T-cell (primary cell): ENCODE results near the gene KCTD18. TPM values are rescaled to one million over a fixed set of nuclear protein-coding genes. Genes with fewer than 3 reads are reported as not detected.

Source experiments
- ATAC-seq, 4 experiments: fragments of 200-7000 bp in 3 of 4; fragments of 150-1000 bp in 1 of 4; cut with Tn5 transposase; replicated peaks in 1 of 4; 1 replicate in 3 of 4; 2 replicates in 1 of 4; pipeline ENCODE4 v1.10.0; 2021; ENCODE audit warnings: moderate library complexity in 3 of 4, mild to moderate bottlenecking in 2 of 4, moderate number of reproducible peaks in 1 of 4
- CTCF ChIA-PET, 2 donors: fragments of 300-600 bp; sonication (Branson Sonifier 250); formaldehyde crosslinking; loops; one replicate each; lab custom pipeline; 2022; ENCODE audit warnings: antibody characterized with exemption in 2 of 2; lab: Charles Lee
- POLR2A ChIA-PET, 2 donors: fragments of 300-600 bp; sonication (Branson Sonifier 250); formaldehyde crosslinking; loops; one replicate each; lab custom pipeline; 2022; ENCODE audit warnings: antibody characterized with exemption in 2 of 2; lab: Charles Lee
- DNase-seq, 35 experiments: peaks; one replicate each; pipeline versions ENCODE4 v3.0.0 to v3.0.0-alpha.2; 2013 to 2023
- H3K27ac ChIP-seq: one replicate; pipeline ENCODE4 v1.5.1; 2013; ENCODE audit warnings: low read length
- H3K27me3 ChIP-seq, 2 experiments: replicated peaks in 1 of 2; 1 replicate in 1 of 2; 2 replicates in 1 of 2; pipeline versions ENCODE4 v1.6.1 to v1.7.0; 2013; ENCODE audit warnings: low read length in 1 of 2, mixed read lengths in 1 of 2; ENCODE audit not compliant: control insufficient read depth in 2 of 2, insufficient read depth in 2 of 2; ENCODE audit errors: extremely low read depth in 1 of 2
- H3K36me3 ChIP-seq, 2 donors: 1 replicate in 1 of 2; 2 replicates in 1 of 2; pipeline versions ENCODE4 v1.6.1 to v1.7.0; 2013; ENCODE audit warnings: low read length in 1 of 2; ENCODE audit not compliant: control insufficient read depth in 2 of 2, insufficient read depth in 1 of 2; ENCODE audit errors: extremely low read depth in 1 of 2
- H3K4me1 ChIP-seq, 2 experiments: 1 replicate in 1 of 2; 2 replicates in 1 of 2; pipeline versions ENCODE4 v1.6.1 to v1.7.0; 2013; ENCODE audit warnings: low read length in 2 of 2, mixed read lengths in 1 of 2; ENCODE audit not compliant: insufficient read depth in 2 of 2, control insufficient read depth in 1 of 2; ENCODE audit errors: extremely low read depth in 1 of 2
- H3K4me3 ChIP-seq, 2 donors: 1 replicate in 1 of 2; 2 replicates in 1 of 2; pipeline versions ENCODE4 v1.5.1 to v1.7.0; 2013; ENCODE audit warnings: mild to moderate bottlenecking in 2 of 2, low read length in 1 of 2, moderate library complexity in 1 of 2; ENCODE audit not compliant: control insufficient read depth in 1 of 2; ENCODE audit errors: extremely low read depth in 1 of 2
- H3K9me3 ChIP-seq: 2 replicates; pipeline ENCODE4 v1.7.0; 2013
- H3K27ac Mint-ChIP-seq, 2 donors: one replicate each; pipeline ENCODE4 v1.8.0; 2020 to 2021; ENCODE audit warnings: mild to moderate bottlenecking in 2 of 2, mixed read lengths in 2 of 2
- H3K27me3 Mint-ChIP-seq, 2 donors: one replicate each; pipeline ENCODE4 v1.8.0; 2021 to 2022; ENCODE audit warnings: mixed read lengths in 2 of 2
- H3K36me3 Mint-ChIP-seq: one replicate; pipeline ENCODE4 v1.8.0; 2021; ENCODE audit warnings: mixed read lengths
- H3K4me1 Mint-ChIP-seq, 3 donors: one replicate each; pipeline ENCODE4 v1.8.0; 2020 to 2022; ENCODE audit warnings: mixed read lengths in 3 of 3, mild to moderate bottlenecking in 1 of 3
- H3K4me3 Mint-ChIP-seq, 3 donors: one replicate each; pipeline ENCODE4 v1.8.0; 2020 to 2022; ENCODE audit warnings: mild to moderate bottlenecking in 3 of 3, mixed read lengths in 3 of 3, moderate library complexity in 3 of 3
- H3K9me3 Mint-ChIP-seq, 3 donors: one replicate each; pipeline ENCODE4 v1.8.0; 2020 to 2022; ENCODE audit warnings: mixed read lengths in 3 of 3
- WGBS: methylation state at CpG from one replicate; pipeline ENCODE4 v1.1.5; 2013; ENCODE audit warnings: missing lambda C conversion rate; ENCODE audit not compliant: insufficient coverage; 5-methylcytosine and 5-hydroxymethylcytosine counted together
- total RNA-seq, 35 experiments: library from RNA in 6 of 35; stranded (reverse) in 6 of 35; fragments of 120-200 nt in 1 of 35; gene quantifications; one replicate each; pipeline versions ENCODE4 v1.2.1 to v1.2.4 and lab custom pipeline; 2013 to 2026

Gene KCTD18
- total RNA-seq, 5 donors from 2014 or later (not counting 1 experiment from before 2014, with no cell fraction given) = 16.1 to 19.8 (median 19.1) TPM

DNA sequence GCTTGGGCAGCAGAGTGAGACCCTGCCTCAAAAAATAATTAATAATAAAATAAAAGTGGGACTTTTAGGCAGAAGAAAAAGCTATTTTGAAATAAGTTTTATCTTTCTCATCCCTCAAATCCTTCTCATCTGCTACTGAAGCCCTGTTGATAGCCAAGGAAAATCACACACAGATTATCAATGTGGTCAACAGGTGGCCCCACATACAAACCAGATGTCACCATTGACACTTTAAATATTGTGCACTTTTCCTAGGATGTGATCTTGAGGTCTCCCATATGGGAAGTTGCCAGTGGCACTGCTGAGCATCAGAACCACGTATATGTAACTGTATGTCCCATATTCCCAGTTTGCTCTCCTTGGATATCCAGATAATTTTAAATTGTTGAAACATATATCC lies 64.6 kb downstream of the KCTD18 start:
- Histone ChIP-seq H3K4me3 (no peak overlapping the region), H3K36me3 (no peaks in the 10 kb centered on the region), H3K9me3 (no peaks in the 10 kb centered on the region), H3K27me3 (no peaks in the 10 kb centered on the region), H3K4me1 (no peaks in the 10 kb centered on the region), H3K27ac (no peak overlapping the region)
- DNase-seq (no peak), ATAC-seq (no peak)
- H3K9me3 Mint-ChIP-seq = no peaks in the 10 kb centered on the region
- H3K4me1 Mint-ChIP-seq = peaks cover 0 to 2% (median 2%) of the 10 kb centered on the region in 3 donors
- no peaks in the 10 kb centered on the region for H3K27me3 Mint-ChIP-seq
- no CpG with 5 or more reads among the region's 1 CpG for WGBS
- H3K4me3 Mint-ChIP-seq = no peak overlapping the region
- peaks cover 9% of the 10 kb centered on the region for H3K36me3 Mint-ChIP-seq
- no peak overlapping the region for H3K27ac Mint-ChIP-seq
- ChIA-PET CTCF (no interaction called here), POLR2A (no interaction called here)

DNA sequence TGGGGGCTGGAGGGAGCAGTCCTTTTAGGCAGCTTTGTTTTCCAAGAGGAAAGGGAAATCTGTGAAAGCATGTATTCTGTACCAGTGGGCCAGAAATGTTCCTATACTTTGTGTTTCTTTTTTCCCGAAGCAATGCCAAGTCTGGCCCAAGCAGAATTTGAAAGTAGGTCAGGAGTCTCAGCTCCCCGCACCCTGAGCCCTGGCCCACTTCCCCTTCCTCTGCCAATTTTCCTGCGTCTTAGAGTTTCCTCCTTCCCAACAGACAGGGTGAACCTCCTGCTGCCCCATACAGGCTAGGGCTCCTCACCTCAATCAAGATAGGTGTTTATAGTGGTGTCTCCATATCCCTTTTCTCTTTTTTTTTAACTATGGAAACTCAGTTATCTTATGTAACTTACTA lies 65.3 kb downstream of the KCTD18 start:
- ChIA-PET CTCF (no interaction called here), POLR2A (no interaction called here)
- peaks cover 9% of the 10 kb centered on the region for H3K36me3 Mint-ChIP-seq

GRCh38 chr2:200443916-200444315 lies 66.0 kb downstream of the KCTD18 start:
- Histone ChIP-seq H3K36me3 (no peaks in the 10 kb centered on the region), H3K4me3 (no peak overlapping the region), H3K27ac (no peak overlapping the region), H3K27me3 (no peaks in the 10 kb centered on the region), H3K9me3 (no peaks in the 10 kb centered on the region), H3K4me1 (no peaks in the 10 kb centered on the region)
- ChIA-PET CTCF (interaction anchor here in 1 of 2 donors (0.7 kb wide), 1 partner anchor 21 kb away, joined by 4 read pairs; no protein-coding TSS in a partner anchor), POLR2A (no interaction called here)
- Mint-ChIP-seq H3K27me3 (no peaks in the 10 kb centered on the region), H3K36me3 (peaks cover 9% of the 10 kb centered on the region), H3K4me1 (peaks cover 0 to 2% (median 0%) of the 10 kb centered on the region in 3 donors), H3K27ac (no peak overlapping the region), H3K9me3 (no peaks in the 10 kb centered on the region), H3K4me3 (no peak overlapping the region)
- ATAC-seq (no peak), DNase-seq (no peak)
- no CpG with 5 or more reads among the region's 3 CpGs for WGBS

More for the DNA sequence above, 65.3 kb downstream of the KCTD18 start:
- Histone ChIP-seq H3K36me3 (no peaks in the 10 kb centered on the region), H3K27me3 (no peaks in the 10 kb centered on the region), H3K4me3 (no peak overlapping the region), H3K9me3 (no peaks in the 10 kb centered on the region), H3K27ac (no peak overlapping the region), H3K4me1 (no peaks in the 10 kb centered on the region)
- DNase-seq (no peak), ATAC-seq (no peak)
- peaks cover 0 to 2% (median 0%) of the 10 kb centered on the region in 3 donors for H3K4me1 Mint-ChIP-seq
- H3K4me3 Mint-ChIP-seq = no peak overlapping the region
- no peak overlapping the region for H3K27ac Mint-ChIP-seq
- 100% methylated on average over 1 of the region's 3 CpGs for WGBS
- H3K27me3 Mint-ChIP-seq = no peaks in the 10 kb centered on the region
- H3K9me3 Mint-ChIP-seq = no peaks in the 10 kb centered on the region

- H3K9me3 Mint-ChIP-seq = no peaks in the 10 kb centered on the region
- H3K9me3 ChIP-seq = no peaks in the 10 kb centered on the region
- 94% methylated on average over 3 of the region's 5 CpGs for WGBS
- no peaks in the 10 kb centered on the region for H3K27me3 Mint-ChIP-seq
- H3K4me3 ChIP-seq = no peak overlapping the region
- H3K27ac Mint-ChIP-seq = no peak overlapping the region
- CTCF ChIA-PET = no interaction called here
- peaks cover 0 to 2% (median 0%) of the 10 kb centered on the region in 3 donors for H3K4me1 Mint-ChIP-seq
- ATAC-seq = no peak
- peaks cover 13% of the 10 kb centered on the region for H3K36me3 Mint-ChIP-seq
- H3K36me3 ChIP-seq = no peaks in the 10 kb centered on the region
- POLR2A ChIA-PET = no interaction called here
- DNase-seq = no peak
- no peaks in the 10 kb centered on the region for H3K27me3 ChIP-seq
- H3K27ac ChIP-seq = no peak overlapping the region
- H3K4me3 Mint-ChIP-seq = no peak overlapping the region
- no peaks in the 10 kb centered on the region for H3K4me1 ChIP-seq
Observed at GRCh38 chr2:200443376-200443775, 66.5 kb downstream of the KCTD18 start.

DNA sequence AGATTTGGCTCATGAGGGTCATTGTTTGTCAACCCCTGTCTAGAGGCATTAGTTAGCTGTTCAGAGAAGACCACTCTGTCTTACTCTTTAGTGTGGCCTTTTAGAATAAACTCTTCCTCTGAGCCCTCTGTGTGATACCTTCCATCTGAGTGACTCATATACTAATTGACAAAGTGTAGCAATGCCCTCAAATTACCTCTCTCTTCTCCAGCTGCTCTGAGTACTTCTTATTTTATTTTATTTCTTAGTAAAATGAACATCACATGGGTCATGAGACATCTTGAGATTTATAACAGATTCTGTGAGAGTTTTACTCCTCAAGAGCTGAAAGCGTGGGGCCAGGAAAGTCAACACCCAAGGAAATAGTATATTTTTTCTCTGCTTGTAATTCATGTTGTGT lies 67.4 kb downstream of the KCTD18 start:
- H3K36me3 Mint-ChIP-seq = peaks cover 14% of the 10 kb centered on the region
- DNase-seq = no peak
- Histone ChIP-seq H3K9me3 (no peaks in the 10 kb centered on the region), H3K27ac (no peak overlapping the region), H3K4me1 (no peaks in the 10 kb centered on the region), H3K36me3 (no peaks in the 10 kb centered on the region), H3K27me3 (no peaks in the 10 kb centered on the region), H3K4me3 (no peak overlapping the region)
- H3K9me3 Mint-ChIP-seq = no peaks in the 10 kb centered on the region
- ChIA-PET CTCF (interaction anchor here in 1 of 2 donors (0.6 kb wide), 1 partner anchor 465 kb away, joined by 3 read pairs; no protein-coding TSS in a partner anchor), POLR2A (no interaction called here)
- no peak for ATAC-seq
- peaks cover 0 to 2% (median 0%) of the 10 kb centered on the region in 3 donors for H3K4me1 Mint-ChIP-seq
- no peak overlapping the region for H3K4me3 Mint-ChIP-seq
- H3K27ac Mint-ChIP-seq = no peak overlapping the region
- H3K27me3 Mint-ChIP-seq = no peaks in the 10 kb centered on the region
- WGBS = no CpG with 5 or more reads among the region's 1 CpG

GRCh38 chr2:200439981-200440380 lies 69.9 kb downstream of the KCTD18 start:
- H3K27ac Mint-ChIP-seq = no peak overlapping the region
- Histone ChIP-seq H3K9me3 (no peaks in the 10 kb centered on the region), H3K27ac (no peak overlapping the region), H3K4me3 (no peak overlapping the region), H3K36me3 (no peaks in the 10 kb centered on the region), H3K4me1 (no peaks in the 10 kb centered on the region), H3K27me3 (no peaks in the 10 kb centered on the region)
- CTCF ChIA-PET = no interaction called here
- H3K9me3 Mint-ChIP-seq = peaks cover 0 to 8% (median 3%) of the 10 kb centered on the region in 3 donors
- no peak for DNase-seq
- H3K27me3 Mint-ChIP-seq = no peaks in the 10 kb centered on the region
- H3K4me3 Mint-ChIP-seq = no peak overlapping the region
- H3K4me1 Mint-ChIP-seq = no peaks in the 10 kb centered on the region
- POLR2A ChIA-PET = interaction anchor here in 1 of 2 donors (0.5 to 0.6 kb wide), 2 partner anchors 38 to 471 kb away, joined by 3 read pairs; no protein-coding TSS in a partner anchor
- peaks cover 24% of the 10 kb centered on the region for H3K36me3 Mint-ChIP-seq
- 100% methylated on average over 2 of the region's 5 CpGs for WGBS
- ATAC-seq = no peak
